Stimulated activated CD4-positive, alpha-beta T cell treated with anti-CD3 and anti-CD28 coated beads, Interleukin-1b, Interleukin-23, amount 100 ng/mL, for 1 hour (primary cell): Measurements from ENCODE around the gene INMT.
A peak's percentile ranks its signal among the peaks of the same experiment; 100 is the strongest.

Experiments used
- DNase-seq, 2 donors: peaks; one replicate each; pipeline ENCODE4 v3.0.0-alpha.2; 2020; ENCODE audit warnings: low read depth in 2 of 2

INMT gene

DNA sequence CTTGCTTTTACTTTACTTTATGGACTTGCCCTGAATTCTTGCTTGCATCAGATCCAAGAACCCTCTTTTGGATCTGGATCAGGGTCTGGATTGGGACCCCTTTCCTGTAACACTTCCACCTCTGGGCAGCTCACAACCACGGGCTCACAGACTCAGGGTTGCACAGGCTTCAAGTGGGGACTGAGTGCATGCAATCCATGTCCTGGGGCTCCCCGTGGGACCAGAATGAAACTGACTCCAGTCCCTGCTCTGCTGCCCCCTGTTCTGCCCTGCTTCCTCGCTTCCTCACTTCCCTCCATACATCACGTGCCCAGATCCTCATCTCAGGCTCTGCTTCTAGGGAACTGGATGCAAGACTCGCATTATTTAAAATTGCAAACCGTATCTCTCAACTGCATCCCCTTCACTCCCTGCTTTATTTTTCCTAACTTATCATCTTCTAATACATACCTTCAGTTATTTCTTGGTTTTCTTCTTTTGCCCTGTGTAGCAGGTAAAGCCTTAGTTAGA, 23.3 kb upstream of the INMT start:
- DNase-seq, result no peak

- DNase-seq, result no peak
These were observed 22.3 kb upstream of the INMT start for GRCh38 chr7:30729642-30730041.

DNA sequence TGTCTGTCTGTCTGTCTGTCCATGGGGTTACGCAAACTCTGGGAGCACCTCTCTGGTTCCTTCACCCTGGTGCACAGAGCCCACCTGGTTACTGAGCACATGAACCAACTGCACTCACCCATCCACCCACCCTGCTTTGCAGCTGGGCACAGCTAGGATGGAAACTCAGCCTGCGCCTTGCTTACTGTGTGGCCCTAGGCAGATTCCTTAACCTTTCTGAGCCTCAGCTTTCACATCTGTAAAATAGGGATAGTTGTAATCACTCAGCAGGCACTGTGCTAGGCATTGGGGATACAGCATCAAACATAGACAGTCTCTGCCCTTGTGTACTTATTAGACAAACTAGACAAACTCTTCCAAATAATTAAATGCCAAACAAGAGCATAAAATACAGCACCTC, 21.8 kb upstream of the INMT start:
- no peak for DNase-seq

GRCh38 chr7:30730996-30731395, 20.9 kb upstream of the INMT start:
- DNase-seq, result no peak

DNA sequence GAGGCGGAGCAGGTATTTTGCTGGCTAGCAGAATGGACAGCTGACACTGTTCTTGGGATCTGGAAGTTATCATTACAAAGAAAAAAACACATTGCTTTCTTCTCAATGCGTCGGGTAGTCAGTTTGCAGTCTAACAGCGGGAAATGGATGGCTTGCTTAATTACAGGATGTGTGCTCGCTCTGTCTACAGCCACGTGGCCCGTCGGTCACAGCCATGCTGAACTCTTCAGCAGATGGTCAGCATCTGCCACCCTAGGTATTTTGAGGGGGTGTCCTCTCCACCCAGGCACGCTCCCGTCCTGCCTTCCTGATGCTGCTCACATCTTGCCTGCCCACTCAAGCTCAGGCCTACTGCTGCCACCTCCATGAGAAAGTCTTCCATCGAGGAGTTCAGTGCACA, 20.4 kb upstream of the INMT start:
- DNase-seq, result no peak

GRCh38 chr7:30732606-30733005, 19.3 kb upstream of the INMT start:
- DNase-seq, result no peak

- DNase-seq, result no peak
These were observed 18.7 kb upstream of the INMT start for GRCh38 chr7:30733216-30733615.

DNA sequence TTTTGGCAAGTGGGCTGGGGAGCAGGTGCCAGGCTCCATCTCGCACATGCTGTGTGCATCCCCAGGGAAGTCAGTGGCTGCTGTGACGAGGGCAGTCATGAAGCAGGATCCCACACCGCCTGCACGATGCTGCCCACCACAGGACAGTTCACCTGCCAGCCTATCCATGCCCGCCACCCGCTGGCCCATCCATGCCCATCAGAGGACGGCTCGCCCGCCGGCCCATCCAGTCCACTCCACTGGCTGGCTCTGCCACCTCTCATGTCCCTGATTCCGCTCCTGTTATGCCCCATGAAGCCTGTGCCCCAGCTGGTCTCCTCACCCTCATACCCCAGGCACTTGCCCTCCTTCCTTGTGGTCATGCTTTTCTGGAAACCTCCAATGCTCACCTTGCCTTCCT, 18.2 kb upstream of the INMT start:
- no peak for DNase-seq

- no peak for DNase-seq
These were observed 17.4 kb upstream of the INMT start for GRCh38 chr7:30734497-30734896.

GRCh38 chr7:30735631-30736030, 16.3 kb upstream of the INMT start:
- DNase-seq, result no peak

GRCh38 chr7:30736291-30736690, 15.6 kb upstream of the INMT start:
- DNase-seq, result no peak

DNA sequence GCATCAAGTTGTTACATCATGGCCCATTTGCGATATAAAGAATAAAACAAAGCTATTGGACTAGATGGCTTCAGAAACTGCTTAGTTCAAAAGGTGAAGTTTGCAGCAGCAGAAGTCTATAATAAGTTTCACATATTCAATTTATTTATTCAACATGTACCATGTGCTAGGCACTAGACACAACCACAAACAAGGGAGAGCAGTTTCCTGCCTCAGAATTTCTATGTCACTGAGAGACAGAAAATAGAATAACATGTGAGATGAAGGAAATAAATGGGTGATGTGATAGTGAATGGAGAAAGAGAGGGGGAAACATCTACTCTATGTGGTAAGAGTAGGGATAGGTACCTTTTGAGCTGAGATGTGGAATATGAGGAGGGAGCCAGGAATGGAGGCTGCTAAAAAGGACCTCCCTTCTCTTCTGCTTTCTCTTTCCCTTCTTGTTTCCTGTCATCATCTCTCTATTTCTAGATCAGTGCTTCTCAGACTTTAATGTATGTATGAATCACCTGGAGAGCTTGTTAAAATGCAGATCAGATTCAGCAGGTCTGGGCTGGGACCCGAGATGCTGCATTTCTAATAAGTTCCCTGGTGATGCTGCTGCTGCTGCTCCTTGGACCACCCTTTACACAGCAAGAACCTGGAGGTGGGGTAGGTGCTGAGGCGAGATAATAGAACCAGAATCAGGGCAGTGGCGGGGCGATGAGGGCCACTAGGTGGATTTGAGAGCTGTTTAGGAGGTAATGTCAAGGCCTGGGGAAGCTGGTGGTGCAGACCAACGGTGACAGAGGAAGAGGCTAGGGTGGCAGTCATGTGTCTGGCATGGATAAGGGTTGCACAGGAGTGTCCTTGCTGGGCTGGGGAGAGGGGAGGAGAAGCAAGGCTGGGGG, 13.7 kb upstream of the INMT start:
- DNase-seq, result no peak

- no peak for DNase-seq
These were observed 12.2 kb upstream of the INMT start for GRCh38 chr7:30739691-30740090.

DNA sequence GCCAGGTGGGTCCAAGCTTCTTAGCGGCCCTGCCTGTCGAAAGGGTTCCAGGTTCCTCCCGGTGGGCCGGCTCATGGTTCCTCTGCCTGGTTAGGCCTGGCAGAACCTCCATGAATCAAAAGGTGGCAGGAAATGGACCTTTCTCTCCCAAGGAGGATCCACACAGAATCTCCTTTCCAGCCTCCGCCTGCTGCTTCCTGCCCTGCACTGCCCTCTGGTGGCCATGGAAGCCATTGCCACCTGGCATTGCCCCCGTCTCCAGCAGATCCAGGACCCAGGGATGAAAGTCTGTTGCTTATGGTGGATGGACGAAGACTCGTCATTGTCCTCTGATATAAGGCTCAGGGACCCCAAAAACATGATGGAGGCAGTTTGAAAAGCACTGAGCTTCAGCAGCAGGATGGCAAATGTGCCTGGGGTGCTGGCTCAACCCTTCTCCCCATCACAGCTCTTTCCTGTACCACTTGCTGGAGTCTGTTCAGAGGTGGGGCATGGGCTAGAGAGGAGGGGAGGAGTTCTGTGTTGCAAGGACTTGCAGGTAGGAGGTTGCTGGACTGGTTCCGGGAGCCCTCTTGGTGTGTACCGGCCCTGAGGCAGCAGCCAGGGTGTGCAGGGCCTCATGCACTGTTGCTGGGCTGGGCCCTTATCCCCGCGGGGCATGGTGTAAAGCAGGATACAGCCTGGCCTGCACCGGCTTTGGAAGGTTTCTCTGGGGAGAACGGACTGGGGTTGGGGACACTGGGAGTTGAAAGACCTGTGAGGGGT, 11.3 kb upstream of the INMT start:
- DNase-seq, result peak; percentile 44 to 68

GRCh38 chr7:30741289-30741688, 10.6 kb upstream of the INMT start:
- DNase-seq, result no peak

GRCh38 chr7:30743371-30744074, 8.4 kb upstream of the INMT start:
- no peak for DNase-seq

DNA sequence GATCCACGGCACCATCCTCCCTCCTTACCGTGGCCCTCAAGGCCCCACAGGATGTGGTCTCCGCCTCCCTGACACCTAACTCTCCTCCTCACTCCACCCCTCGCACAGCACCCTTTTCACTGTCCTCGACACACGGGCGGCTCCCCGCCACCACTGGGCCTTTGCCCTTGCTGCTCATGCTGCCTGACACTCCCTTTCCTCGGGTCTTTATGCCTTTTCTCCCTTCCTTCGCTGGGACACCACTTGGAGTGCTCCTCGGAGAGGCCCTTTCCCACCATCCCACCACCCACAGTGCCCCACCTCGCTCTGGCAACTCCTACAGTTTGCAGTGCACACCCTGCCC, 7.9 kb upstream of the INMT start:
- DNase-seq, result no peak

DNA sequence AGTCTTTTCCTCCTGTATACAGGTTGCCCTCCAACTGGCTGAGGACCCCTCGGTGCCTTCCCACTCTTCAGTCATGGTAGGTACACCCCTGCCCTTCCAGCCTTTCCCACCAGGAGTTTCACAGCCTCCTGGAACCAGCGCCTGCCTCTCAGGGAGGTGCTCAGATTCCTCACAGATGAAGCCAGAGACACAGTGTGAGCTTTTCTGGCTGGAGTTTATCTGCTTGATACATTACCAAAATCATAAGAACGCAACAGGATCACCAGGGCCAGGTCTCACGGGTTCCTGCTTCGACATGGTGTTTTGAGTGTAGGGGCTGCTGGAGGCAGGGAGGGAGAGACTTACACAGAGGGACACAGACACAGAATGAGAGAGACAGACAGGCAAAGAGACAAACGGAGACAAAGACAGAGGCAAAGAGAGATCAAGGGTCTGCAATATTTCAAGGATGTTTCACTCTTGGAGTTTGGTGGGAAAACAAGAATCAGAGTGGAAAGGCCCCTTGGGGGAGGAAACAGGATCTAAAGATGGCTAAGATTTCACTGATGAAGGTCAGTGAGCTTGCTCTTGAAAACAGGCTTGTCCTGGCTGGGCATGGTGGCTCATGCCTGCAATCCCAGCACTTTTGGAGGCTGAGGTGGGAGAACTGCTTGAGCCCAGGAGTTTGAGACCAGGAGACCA, 6.5 kb upstream of the INMT start:
- no peak for DNase-seq

DNA sequence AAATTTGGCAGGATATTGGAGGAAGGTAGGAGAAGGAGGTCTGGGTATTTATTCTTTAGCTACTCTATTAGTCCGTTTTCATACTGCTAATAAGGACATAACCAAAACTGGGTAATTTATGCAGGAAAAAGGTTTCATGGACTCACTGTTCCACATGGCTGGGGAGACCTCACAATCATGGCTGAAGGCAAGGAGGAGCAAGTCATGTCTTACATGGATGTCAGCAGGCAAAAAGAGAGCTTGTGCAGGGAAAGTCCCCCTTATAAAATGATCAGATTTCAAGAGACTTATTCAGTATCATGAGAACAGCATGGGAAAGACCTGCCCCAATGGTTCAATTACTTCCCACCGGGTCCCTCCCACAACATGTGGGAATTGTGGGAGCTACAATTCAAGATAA, 1.9 kb upstream of the INMT start:
- DNase-seq, result no peak

GRCh38 chr7:30750683-30751650, 968 bp upstream of the INMT start:
- DNase-seq, result no peak

- no peak for DNase-seq
These were observed 549 bp downstream of the INMT start for GRCh38 chr7:30752484-30752883.
